ENCODE measurements around the gene CENPT.

CENPT gene, protein sequence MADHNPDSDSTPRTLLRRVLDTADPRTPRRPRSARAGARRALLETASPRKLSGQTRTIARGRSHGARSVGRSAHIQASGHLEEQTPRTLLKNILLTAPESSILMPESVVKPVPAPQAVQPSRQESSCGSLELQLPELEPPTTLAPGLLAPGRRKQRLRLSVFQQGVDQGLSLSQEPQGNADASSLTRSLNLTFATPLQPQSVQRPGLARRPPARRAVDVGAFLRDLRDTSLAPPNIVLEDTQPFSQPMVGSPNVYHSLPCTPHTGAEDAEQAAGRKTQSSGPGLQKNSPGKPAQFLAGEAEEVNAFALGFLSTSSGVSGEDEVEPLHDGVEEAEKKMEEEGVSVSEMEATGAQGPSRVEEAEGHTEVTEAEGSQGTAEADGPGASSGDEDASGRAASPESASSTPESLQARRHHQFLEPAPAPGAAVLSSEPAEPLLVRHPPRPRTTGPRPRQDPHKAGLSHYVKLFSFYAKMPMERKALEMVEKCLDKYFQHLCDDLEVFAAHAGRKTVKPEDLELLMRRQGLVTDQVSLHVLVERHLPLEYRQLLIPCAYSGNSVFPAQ

DNA sequence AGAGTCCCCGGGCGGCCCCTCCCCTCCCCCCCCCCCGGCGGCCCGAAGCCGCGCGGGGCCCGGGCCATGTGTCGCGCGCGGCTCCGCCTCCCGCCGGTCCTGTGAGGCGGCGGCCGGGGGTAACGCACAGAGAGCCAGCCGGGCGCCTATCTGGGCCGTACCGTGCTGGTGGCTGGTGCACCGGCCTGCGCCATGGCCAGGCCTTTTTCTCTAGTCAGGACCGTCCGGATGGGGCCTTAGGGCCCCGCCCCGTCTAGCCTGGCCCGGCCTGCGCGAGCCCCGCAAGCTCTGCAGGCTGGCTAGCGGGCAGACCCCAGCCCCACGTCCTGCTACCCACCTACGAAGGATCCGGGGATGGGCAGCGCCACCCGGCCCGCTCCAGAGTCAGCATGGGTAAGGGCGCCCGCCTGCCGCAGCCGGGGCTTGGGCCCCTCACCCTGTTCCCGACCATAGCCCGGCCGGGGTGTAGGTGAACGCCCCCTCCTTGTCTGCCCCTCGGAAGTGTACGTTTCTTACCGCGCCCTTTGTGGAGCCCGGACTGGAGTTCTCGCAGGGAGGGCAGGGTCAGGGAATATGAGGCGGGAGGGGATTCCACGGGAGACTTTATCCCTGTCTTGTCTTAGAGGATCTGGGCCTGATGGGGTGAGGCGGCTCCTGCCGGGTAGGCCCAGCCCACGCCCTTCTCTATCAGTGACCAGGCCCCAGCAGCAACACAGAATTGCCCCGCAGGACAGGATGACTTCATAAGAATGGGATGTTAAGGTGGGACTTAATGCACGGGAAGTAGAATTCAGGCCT lies at the start of gene CENPT:
Gene CENPT (minus strand): TSS at position 630 of the 798 bp plus-strand sequence. CDS start 13,834 bp downstream, outside the sequence.
- DNase-seq, result no peak

- DNase-seq, result no peak
Observed at GRCh38 chr16:67897231-67897630, 49.7 kb upstream of the CENPT start.

DNA sequence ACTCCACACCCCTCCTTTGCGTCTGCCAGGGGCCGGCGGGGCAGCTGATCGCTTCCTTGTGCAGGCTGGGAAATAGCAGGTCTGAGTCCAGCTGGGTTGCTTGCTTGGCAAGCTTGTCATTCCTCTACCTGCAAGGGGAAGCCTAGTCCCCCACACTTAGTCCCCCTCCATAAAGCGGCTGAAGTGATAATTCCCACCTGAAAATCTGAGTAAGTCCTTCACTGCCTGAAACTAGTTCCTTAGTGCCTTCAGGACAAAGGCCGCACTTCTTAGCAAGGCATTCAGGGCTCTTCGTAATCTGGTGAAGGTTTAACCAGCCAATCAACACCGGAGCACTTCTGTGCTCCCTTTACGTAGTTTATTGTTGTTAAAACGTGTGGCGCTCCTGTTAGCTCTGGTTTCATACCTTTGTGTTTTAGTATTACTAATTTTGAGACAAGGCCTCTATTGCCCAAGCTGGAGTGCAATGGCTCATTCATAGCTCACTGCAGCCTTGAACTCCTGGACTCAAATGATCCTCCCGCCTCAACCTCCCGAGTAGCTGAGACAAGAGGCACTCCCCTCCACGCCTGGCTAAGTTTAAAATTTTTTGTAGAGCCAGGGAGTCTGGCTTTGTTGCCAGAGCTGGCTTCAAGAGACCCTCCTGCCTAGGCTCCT lies 46.4 kb upstream of the CENPT start:
- DNase-seq, result no peak

DNA sequence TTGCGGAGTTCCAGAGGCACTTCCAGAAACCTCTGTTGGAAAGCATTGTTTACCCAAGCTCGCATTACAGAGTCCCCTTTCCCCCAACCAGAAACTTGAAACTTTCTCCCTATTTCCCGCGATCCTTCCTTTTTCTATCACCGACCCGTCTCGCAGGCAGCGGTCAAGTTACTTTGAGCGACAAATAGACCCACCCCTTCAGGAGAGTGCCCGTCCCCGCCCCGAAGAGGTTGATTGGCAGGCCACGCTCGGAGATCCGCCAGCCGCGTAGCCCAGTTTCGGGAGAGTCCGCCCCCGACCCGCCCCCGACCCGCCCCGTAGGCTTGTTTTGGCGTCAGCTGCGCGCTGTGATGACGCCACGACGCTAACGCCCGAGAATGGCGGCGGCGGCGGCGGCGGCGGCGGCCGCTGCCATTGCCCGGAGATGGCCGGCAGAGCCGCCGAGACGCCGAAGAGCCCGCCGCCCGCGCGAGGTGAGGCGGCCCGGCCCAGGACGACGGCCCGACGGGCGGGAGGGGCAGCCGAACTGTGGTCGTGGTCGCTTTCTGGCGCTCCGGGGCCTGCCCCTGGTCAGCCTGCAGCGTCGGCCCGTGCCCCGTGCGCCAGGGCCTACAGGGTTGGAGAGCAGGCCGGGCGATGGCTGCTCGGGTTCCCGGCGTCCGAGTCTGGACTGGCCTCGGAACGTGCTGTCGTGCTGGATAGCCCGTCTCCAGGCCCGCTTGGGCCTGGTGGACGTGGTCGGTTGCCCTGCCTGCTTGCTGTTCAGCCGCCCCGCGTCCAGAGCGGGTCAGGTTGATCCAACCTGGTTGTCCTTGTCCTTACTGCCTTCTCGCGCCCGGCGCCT lies 45.6 kb upstream of the CENPT start, which contains the start of gene PSKH1:
Gene PSKH1 (plus strand): TSS at position 356 of the 844 bp plus-strand sequence. CDS start 15,496 bp downstream, outside the sequence.
- DNase-seq, result peak; percentile 99

DNA sequence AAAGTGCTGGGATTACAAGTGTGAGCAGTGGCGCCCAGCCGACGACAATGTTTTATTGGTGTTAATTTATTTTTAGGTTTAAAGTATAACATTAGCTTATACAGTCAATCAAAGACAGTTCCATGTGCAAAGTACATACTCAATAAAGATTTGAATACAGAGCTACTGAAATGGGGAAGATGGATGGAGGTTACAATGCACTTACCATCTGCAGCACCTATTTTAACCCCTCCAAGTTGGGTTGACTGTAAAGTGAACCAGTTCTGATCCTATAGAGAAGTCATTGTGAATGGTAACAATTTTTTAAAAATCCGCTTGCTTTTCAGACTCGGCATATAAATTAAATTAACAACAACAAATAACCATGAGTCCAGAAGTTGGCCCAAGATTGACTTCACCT lies 44.9 kb upstream of the CENPT start:
- no peak for DNase-seq

DNA sequence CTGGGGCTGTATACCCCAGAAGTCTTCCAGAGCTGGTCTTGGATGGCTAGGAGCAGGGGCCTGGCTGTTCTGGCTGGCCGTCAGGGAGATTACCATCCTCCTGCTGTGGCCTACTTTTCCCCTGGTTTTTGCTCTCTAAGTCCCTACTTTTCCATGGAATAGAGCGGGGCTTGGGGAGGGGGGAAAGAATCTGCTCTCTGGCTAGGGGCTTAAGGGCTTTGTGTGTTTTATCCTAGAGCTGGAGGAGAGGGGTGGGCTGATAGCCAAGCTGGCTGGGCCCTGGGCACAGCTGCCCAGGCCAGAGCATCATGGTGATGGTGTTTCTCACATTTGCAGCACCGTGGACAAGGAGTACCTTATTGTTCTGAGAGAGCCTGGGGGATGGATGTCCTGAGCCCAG lies 40.8 kb upstream of the CENPT start:
- no peak for DNase-seq

DNA sequence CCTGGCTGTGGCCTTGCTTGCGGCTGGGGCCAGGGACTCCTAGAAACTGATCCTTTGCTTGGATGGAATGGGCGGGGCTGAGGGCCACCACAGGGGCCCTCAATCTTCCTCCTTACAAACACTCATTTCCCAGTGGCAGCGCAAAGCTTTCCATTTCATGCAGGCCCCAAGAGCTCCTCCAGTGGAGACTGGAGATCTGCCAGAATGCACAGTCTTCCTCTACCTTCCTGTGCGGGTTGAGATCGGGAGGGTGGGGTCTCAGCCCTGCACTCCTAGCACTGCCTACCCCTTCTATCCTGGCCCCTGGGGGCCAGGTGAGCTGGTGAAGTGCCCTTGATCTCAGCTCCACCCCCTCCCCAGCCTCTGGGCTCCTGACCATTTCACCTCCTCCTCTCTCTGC lies 38.9 kb upstream of the CENPT start:
- DNase-seq, result no peak

- no peak for DNase-seq
Observed at GRCh38 chr16:67885976-67886375, 38.5 kb upstream of the CENPT start.

DNA sequence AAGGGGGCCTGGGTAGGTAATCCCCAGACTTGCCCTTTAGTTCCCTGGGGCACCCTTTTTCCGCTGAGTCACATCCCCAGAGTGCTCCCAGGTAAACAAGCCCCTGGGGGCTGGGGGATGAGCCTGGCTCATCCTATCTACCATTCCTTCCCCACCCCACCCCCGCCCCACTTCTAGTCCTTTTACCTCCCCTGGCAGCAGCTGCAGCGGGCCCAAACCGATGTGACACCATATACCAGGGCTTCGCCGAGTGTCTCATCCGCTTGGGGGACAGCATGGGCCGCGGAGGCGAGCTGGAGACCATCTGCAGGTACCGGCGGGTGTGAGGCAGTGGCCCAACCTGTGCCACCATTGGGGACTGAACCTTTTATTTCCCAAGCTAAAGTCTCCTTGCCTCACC lies 38.1 kb upstream of the CENPT start:
- no peak for DNase-seq

DNA sequence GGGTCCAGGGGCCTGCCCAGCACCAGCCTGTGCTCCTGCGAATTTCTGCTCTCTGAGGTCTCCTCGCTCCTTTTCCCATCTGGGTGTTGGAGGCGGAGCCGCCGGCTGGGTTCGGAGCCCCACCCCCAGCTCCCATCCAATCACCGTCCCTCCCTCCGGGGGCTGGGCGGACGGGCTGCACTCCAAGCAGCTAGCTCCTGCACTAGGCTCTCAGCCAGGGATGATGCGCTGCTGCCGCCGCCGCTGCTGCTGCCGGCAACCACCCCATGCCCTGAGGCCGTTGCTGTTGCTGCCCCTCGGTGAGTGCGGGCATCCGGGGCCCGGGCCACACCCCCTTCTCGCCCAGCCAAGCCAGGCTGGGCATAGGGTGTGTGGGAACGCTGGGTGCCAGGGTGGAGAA lies 37.2 kb upstream of the CENPT start, which contains the start of gene NRN1L:
Gene NRN1L (plus strand): TSS at position 202 of the 400 bp plus-strand sequence. CDS start 19 bp downstream, at position 221.
- DNase-seq, result no peak

GRCh38 chr16:67883872-67884261 lies 36.4 kb upstream of the CENPT start:
- DNase-seq, result peak; percentile 83

- DNase-seq, result no peak
Observed at GRCh38 chr16:67883146-67883871, 35.8 kb upstream of the CENPT start.

GRCh38 chr16:67882374-67883145 lies 35.1 kb upstream of the CENPT start:
- DNase-seq, result no peak

DNA sequence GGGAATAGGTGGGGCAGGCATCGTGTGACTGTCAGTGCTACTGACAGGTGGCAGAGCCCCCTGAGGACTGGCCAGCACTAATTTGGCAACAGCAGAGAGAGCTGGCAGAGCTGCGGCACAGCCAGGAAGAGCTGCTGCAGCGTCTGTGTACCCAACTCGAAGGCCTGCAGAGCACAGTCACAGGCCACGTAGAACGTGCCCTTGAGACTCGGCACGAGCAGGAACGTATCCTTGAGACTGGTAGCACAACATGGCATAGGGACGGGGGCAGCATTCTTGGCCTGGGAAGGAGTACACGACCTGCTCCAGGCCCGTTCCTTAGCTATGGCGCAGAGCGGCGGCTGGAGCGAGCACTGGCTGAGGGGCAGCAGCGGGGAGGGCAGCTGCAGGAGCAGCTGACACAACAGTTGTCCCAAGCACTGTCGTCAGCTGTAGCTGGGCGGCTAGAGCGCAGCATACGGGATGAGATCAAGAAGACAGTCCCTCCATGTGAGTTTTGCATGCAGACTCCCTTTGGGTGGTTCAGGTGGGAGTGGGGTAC lies 34.2 kb upstream of the CENPT start:
- no peak for DNase-seq

GRCh38 chr16:67880584-67880983 lies 33.1 kb upstream of the CENPT start:
- DNase-seq, result no peak

- DNase-seq, result no peak
Observed at GRCh38 chr16:67879936-67880335, 32.4 kb upstream of the CENPT start.

DNA sequence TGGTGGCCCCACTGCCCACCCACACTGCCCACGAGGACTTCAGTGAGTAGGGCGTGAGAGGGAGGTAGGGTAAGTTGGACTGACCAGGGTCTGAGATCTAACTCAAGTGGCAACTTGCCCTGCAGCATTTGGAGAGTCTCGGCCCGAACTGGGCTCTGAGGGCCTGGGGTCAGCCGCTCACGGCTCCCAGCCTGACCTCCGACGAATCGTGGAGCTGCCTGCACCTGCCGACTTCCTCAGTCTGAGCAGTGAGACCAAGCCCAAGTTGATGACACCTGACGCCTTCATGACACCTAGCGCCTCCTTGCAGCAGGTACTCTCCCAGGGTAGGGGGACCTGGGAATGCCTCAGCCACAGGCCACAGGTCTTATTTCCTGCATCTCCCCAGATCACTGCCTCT lies 32.0 kb upstream of the CENPT start:
- DNase-seq, result no peak

- DNase-seq, result no peak
Observed at GRCh38 chr16:67878846-67879245, 31.4 kb upstream of the CENPT start.

DNA sequence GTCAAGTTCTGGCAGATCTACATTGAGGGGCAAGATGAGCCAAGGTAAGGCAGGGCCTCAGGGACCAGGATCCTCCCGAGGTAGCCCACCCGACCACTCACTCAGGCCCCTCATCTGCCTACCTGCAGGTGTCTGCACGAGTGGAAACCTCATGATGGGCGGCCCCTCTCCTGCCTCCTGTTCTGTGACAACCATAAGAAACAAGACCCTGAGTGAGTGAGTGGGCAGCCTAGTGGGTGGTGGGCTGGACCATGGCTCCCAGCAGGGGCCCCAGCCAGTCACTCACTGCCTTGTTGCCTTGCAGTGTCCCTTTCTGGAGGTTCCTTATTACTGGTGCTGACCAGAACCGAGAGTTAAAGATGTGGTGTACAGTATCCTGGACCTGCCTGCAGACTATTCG lies 30.7 kb upstream of the CENPT start:
- no peak for DNase-seq

DNA sequence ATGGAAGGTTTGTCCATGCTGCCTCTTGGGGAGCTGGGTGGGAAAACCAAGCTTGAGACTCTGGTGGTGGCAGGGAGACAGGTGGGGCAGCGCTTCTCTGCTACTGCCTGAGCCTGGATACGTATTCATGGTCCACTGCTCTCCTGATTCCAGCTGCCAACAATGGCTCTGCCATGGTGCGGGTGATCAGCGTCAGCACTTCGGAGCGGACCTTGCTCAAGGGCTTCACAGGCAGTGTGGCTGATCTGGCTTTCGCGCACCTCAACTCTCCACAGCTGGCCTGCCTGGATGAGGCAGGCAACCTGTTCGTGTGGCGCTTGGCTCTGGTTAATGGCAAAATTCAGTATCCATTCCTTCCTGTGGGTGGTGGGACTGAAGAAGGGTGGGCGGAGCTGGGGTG lies 29.6 kb upstream of the CENPT start:
- DNase-seq, result no peak
